K562 (cell line): Measurements from ENCODE around the gene HOXB1. TPM values are rescaled to one million over a fixed set of nuclear protein-coding genes. Genes with fewer than 3 reads are reported as not detected.

ENCODE experiments used
- ATF1 ChIP-seq, 2 experiments: fragments of 450-650 bp in 1 of 2; IDR thresholded peaks; 2 replicates each; pipeline ENCODE4 v1.6.1; 2016; ENCODE audit warnings: missing compliant biosample characterization in 1 of 2, missing genetic modification characterization in 1 of 2
- CBFA2T2 ChIP-seq: fragments of 450-650 bp; conservative IDR thresholded peaks from 2 replicates; pipeline ENCODE4 v1.6.1; 2017; ENCODE audit warnings: mild to moderate bottlenecking
- CBX5 ChIP-seq: IDR thresholded peaks from 2 replicates; pipeline ENCODE4 v1.6.1; 2014; ENCODE audit warnings: low read depth, borderline replicate concordance
- CREBBP ChIP-seq: IDR thresholded peaks from one replicate; pipeline ENCODE4 v1.6.1; 2012; ENCODE audit warnings: low read depth, mild to moderate bottlenecking, control low read depth, inconsistent platforms, low read length
- ELF4 ChIP-seq: fragments of 450-650 bp; formaldehyde crosslinking; IDR thresholded peaks from 2 replicates; pipeline ENCODE4 v1.4.0; 2022; ENCODE audit warnings: missing genetic modification characterization
- FOXK1 ChIP-seq: sonication (generic); formaldehyde crosslinking; IDR thresholded peaks from 2 replicates; pipeline ENCODE4 v1.8.0; 2022; ENCODE audit warnings: missing genetic modification reagents, mild to moderate bottlenecking, borderline replicate concordance
- HDGF ChIP-seq: fragments of 450-650 bp; IDR thresholded peaks from 2 replicates; pipeline ENCODE4 v1.6.1; 2016
- HMGN3 ChIP-seq: IDR thresholded peaks from 2 replicates; pipeline ENCODE4 v1.6.1; 2011; ENCODE audit warnings: borderline replicate concordance, low read depth, mild to moderate bottlenecking, mixed read lengths, low read length; ENCODE audit not compliant: insufficient read length; ENCODE audit errors: extremely low read depth
- HNRNPUL1 ChIP-seq: fragments of 200-400 bp; formaldehyde crosslinking; IDR thresholded peaks from 2 replicates; pipeline ENCODE4 v1.6.1; 2017; ENCODE audit warnings: low read length
- KDM2B ChIP-seq: fragments of 250-450 bp; sonication (Bioruptor Pico); IDR thresholded peaks from 2 replicates; pipeline ENCODE4 v1.8.0; 2021; ENCODE audit warnings: mild to moderate bottlenecking, moderate library complexity
- LARP7 ChIP-seq: fragments of 450-650 bp; IDR thresholded peaks from 2 replicates; pipeline ENCODE4 v1.6.1; 2016
- MAFF ChIP-seq: IDR thresholded peaks from 2 replicates; pipeline ENCODE4 v1.6.1; 2012; ENCODE audit warnings: low read length, improper control_type of control experiment
- MEF2A ChIP-seq: IDR thresholded peaks from 2 replicates; pipeline ENCODE4 v1.6.1; 2011; ENCODE audit warnings: low read depth, mild to moderate bottlenecking, low read length, moderate library complexity; ENCODE audit not compliant: control insufficient read depth
- NFE2L1 ChIP-seq: fragments of 450-650 bp; IDR thresholded peaks from 2 replicates; pipeline ENCODE4 v1.6.1; 2016; ENCODE audit warnings: missing genetic modification characterization, low read depth, mild to moderate bottlenecking, missing compliant biosample characterization, moderate library complexity, borderline replicate concordance
- PTTG1 ChIP-seq: fragments of 450-650 bp; IDR thresholded peaks from 2 replicates; pipeline ENCODE4 v1.6.1; 2016; ENCODE audit warnings: low read depth, mild to moderate bottlenecking, missing genetic modification characterization, missing compliant biosample characterization
- RREB1 ChIP-seq: fragments of 250-450 bp; sonication (Bioruptor Pico); IDR thresholded peaks from 2 replicates; pipeline ENCODE4 v1.4.0; 2020
- SMAD4 ChIP-seq: fragments of 250-450 bp; sonication (Bioruptor Pico); conservative IDR thresholded peaks from 2 replicates; pipeline ENCODE4 v1.8.0; 2021; ENCODE audit warnings: inconsistent platforms, mild to moderate bottlenecking, moderate library complexity
- TCF7 ChIP-seq: sonication (generic); IDR thresholded peaks from 2 replicates; pipeline ENCODE4 v1.6.1; 2016; ENCODE audit warnings: antibody characterized with exemption, borderline replicate concordance
- TCF7L2 ChIP-seq: fragments of 150-350 bp; IDR thresholded peaks from 2 replicates; pipeline ENCODE4 v1.6.1; 2016; ENCODE audit warnings: low read depth, mild to moderate bottlenecking, low read length, moderate library complexity
- ZBTB7A ChIP-seq: IDR thresholded peaks from 2 replicates; pipeline ENCODE4 v1.6.1; 2011; ENCODE audit warnings: low read depth, mild to moderate bottlenecking, low read length, moderate library complexity, borderline replicate concordance; ENCODE audit not compliant: control insufficient read depth
- ZEB2 ChIP-seq: fragments of 450-650 bp; IDR thresholded peaks from 2 replicates; pipeline ENCODE4 v1.6.1; 2016
- ZKSCAN3 ChIP-seq: fragments of 250-450 bp; sonication (Bioruptor Pico); IDR thresholded peaks from 2 replicates; pipeline ENCODE4 v1.4.0; 2020
- polyA plus RNA-seq, 8 experiments: library from polyadenylated mRNA; depleted of rRNA in 4 of 8; stranded (reverse) in 5 of 8; unstranded in 3 of 8; fragments of >200 nt; fragmentation: Nextera tagmentation in 2 of 8; fragmentation: Illumina TruSeq in 1 of 8; extraction: Ambion mirVana in 2 of 8; extraction: Trizol in 1 of 8; gene quantifications; 2 replicates each; pipeline versions ENCODE4 v1.2.1 to v1.2.3, GENCODE V29; 2011 to 2014; ENCODE audit warnings: inconsistent platforms in 1 of 8, missing spikeins in 1 of 8
- total RNA-seq, 7 experiments: library from RNA; depleted of rRNA in 6 of 7; stranded (reverse); fragments of >200 nt in 6 of 7; fragmentation: Illumina TruSeq in 2 of 7; extraction: Trizol in 2 of 7; gene quantifications; 2 replicates each; pipeline versions ENCODE4 v1.2.1 to v1.2.3, GENCODE V29; 2011 to 2021; ENCODE audit warnings: low replicate concordance in 1 of 7
- TF ChIP-seq, protein P1 (sequence below): fragments of 450-650 bp; IDR thresholded peaks from 2 replicates; pipeline ENCODE4 v1.6.1; 2016

HOXB1 gene
- total and polyA plus RNA-seq, 9 of the 15 experiments (the other 6 are each of a cell fraction or from before 2014, with no cell fraction given), result 0.04 TPM; not detected in 8

DNA sequence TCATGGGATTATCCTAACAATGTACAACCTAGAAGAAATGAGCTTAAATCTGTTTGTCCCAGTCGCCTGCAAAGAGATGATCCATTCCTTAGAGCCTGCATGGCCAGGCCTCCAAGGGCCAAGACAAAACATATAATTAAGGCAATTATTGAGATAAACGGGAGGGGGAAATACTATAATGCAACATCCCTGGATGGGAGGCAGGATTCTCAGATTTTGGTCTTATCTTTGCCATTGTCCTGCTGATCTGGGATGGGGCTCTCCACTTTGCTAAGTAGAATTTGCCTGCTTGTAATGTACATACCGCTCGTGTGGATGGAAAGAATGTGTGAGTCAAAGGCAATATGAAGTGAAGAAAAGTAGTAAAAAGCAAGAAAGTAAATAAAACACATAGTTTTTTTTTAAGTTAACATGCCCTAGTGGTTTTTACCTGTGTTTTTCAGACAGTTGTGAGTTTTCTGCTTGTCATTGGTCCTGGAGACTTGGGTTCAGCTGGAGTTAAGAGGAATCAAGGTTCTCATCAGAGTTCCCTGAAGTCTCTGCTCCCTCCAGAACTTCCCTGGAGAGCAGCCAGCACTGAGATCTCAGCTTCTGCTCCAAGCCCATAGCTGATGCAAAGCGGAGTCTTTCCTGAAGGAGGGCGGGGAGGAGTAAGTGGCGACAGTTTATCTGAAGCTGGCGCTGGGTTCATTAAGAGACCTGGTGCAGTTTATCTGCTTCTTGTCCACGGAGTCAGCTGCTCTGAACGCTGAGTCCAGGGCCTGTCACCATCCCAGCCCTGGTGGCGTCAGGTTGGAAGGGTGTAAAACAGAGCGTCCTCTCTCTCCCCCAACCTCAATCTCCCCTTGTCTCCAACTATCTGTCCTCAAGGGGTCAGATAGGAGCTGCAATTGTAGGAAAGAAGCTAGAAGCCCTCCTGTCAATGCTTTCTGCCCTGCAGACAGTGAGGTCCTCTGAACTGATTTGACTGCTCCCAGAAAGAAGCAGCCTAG, 30.1 kb downstream of the HOXB1 start (continued):
- no peak for TF ChIP-seq MEF2A
- TF ChIP-seq HNRNPUL1, result no peak
- 0 out of 2 replicates have a peak, but pooled peaks have one; percentile 22 for TF ChIP-seq RREB1
- TF ChIP-seq TCF7, result no peak
- TF ChIP-seq SMAD4 (CRISPR knock-in tag), result peak; percentile 78
- TF ChIP-seq NFE2L1, result no peak
- TF ChIP-seq ELF4 (CRISPR knock-in tag), result no peak
- peak; percentile 49; the same call in 1 of the 2 replicates for TF ChIP-seq HDGF
- TF ChIP-seq TCF7L2, result no peak
- TF ChIP-seq, protein P1, sequence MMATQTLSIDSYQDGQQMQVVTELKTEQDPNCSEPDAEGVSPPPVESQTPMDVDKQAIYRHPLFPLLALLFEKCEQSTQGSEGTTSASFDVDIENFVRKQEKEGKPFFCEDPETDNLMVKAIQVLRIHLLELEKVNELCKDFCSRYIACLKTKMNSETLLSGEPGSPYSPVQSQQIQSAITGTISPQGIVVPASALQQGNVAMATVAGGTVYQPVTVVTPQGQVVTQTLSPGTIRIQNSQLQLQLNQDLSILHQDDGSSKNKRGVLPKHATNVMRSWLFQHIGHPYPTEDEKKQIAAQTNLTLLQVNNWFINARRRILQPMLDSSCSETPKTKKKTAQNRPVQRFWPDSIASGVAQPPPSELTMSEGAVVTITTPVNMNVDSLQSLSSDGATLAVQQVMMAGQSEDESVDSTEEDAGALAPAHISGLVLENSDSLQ, result peak; percentile 69
- TF ChIP-seq FOXK1 (CRISPR knock-in tag), result no peak
- no peak for TF ChIP-seq CBX5
- no peak for TF ChIP-seq CBFA2T2
- peak; percentile 17; the same call in 1 of the 2 replicates for TF ChIP-seq ZBTB7A
- TF ChIP-seq PTTG1 (tag), result no peak
- no peak for TF ChIP-seq CREBBP
- TF ChIP-seq HMGN3, result no peak
- TF ChIP-seq ZEB2, result peak; percentile 84; the same call in 1 of the 2 replicates
- TF ChIP-seq ZKSCAN3 (CRISPR knock-in tag), result no peak
- no peak for TF ChIP-seq ATF1 (CRISPR knock-in tag; IDR thresholded peaks at IDR 0.05)
- TF ChIP-seq ATF1 (tag; IDR thresholded peaks at IDR 0.05), result peak; percentile 53
- no peak for TF ChIP-seq LARP7
- TF ChIP-seq KDM2B, result no peak
- TF ChIP-seq MAFF, result no peak
